B cell (primary cell): Measurements from ENCODE around the gene MYH7. TPM values are rescaled to one million over a fixed set of nuclear protein-coding genes. Genes with fewer than 3 reads are reported as not detected.

Experiments
- ATAC-seq: fragments of 200-7000 bp; cut with Tn5 transposase; one replicate; pipeline ENCODE4 v1.10.0; 2021; ENCODE audit warnings: low read depth, mild to moderate bottlenecking, moderate number of reproducible peaks, moderate library complexity
- CTCF ChIA-PET: fragments of 350-600 bp; sonication (Branson Sonifier 250); formaldehyde crosslinking; loops from one replicate; lab custom pipeline; 2021; ENCODE audit warnings: antibody characterized with exemption, inconsistent platforms; lab: Charles Lee
- POLR2A ChIA-PET: fragments of 350-600 bp; sonication (Branson Sonifier 250); formaldehyde crosslinking; loops from one replicate; lab custom pipeline; 2021; ENCODE audit warnings: antibody characterized with exemption; lab: Charles Lee
- DNase-seq: peaks from one replicate; pipeline ENCODE4 v3.0.0; 2013
- H2AFZ ChIP-seq: 2 replicates; pipeline ENCODE4 v1.6.1; 2012; ENCODE audit warnings: mild to moderate bottlenecking, low read depth, low read length; ENCODE audit not compliant: insufficient read depth, poor library complexity, severe bottlenecking
- H3K27ac ChIP-seq, 2 donors: 1 replicate in 1 of 2; 2 replicates in 1 of 2; pipeline ENCODE4 v1.5.1; 2012 to 2013; ENCODE audit warnings: low read length in 2 of 2, mild to moderate bottlenecking in 2 of 2, moderate library complexity in 1 of 2
- H3K27me3 ChIP-seq, 4 experiments: fragments of 200-600 bp in 1 of 4; sonication (generic) in 1 of 4; replicated peaks in 1 of 4; 1 replicate in 2 of 4; 2 replicates in 2 of 4; pipeline versions ENCODE4 v1.6.1 to v1.7.0; 2013 to 2016; ENCODE audit warnings: low read length in 3 of 4, mild to moderate bottlenecking in 2 of 4, mixed read lengths in 1 of 4, moderate library complexity in 1 of 4; ENCODE audit not compliant: insufficient read depth in 4 of 4, control insufficient read depth in 3 of 4; ENCODE audit errors: control extremely low read depth in 1 of 4
- H3K36me3 ChIP-seq, 2 experiments: replicated peaks in 1 of 2; 1 replicate in 1 of 2; 2 replicates in 1 of 2; pipeline versions ENCODE4 v1.6.1 to v1.7.1; 2013; ENCODE audit warnings: low read length in 1 of 2; ENCODE audit not compliant: insufficient read depth in 2 of 2, control insufficient read depth in 1 of 2; ENCODE audit errors: control extremely low read depth in 1 of 2, extremely low read depth in 1 of 2
- H3K4me1 ChIP-seq, 2 donors: fragments of 200-600 bp in 1 of 2; sonication (generic) in 1 of 2; 1 replicate in 1 of 2; 2 replicates in 1 of 2; pipeline versions ENCODE4 v1.5.1 to v1.6.1; 2013 to 2017; ENCODE audit warnings: low read length in 2 of 2; ENCODE audit not compliant: control insufficient read depth in 2 of 2, insufficient read depth in 2 of 2
- H3K4me2 ChIP-seq: replicated peaks from 2 replicates; pipeline ENCODE3; 2012; ENCODE audit warnings: mild to moderate bottlenecking, low read depth, low read length; ENCODE audit not compliant: poor library complexity, severe bottlenecking
- H3K4me3 ChIP-seq, 5 experiments: fragments of 200-600 bp in 1 of 5; sonication (generic) in 1 of 5; 1 replicate in 3 of 5; 2 replicates in 2 of 5; pipeline versions ENCODE4 v1.5.1 to v1.7.0; 2011 to 2016; ENCODE audit warnings: low read length in 4 of 5, mild to moderate bottlenecking in 4 of 5, low read depth in 2 of 5, control low read depth in 1 of 5, moderate library complexity in 1 of 5; ENCODE audit not compliant: insufficient read depth in 1 of 5; ENCODE audit errors: control extremely low read depth in 1 of 5, extremely low read depth in 1 of 5
- H3K79me2 ChIP-seq: fragments of 200-600 bp; sonication (generic); one replicate; pipeline ENCODE4 v1.6.0; 2016; ENCODE audit warnings: low read length; ENCODE audit not compliant: control insufficient read depth, insufficient read depth
- H3K9ac ChIP-seq: fragments of 200-600 bp; sonication (generic); 2 replicates; pipeline ENCODE4 v1.6.1; 2017; ENCODE audit warnings: mild to moderate bottlenecking, low read length, moderate library complexity
- H3K9me3 ChIP-seq, 3 donors: one replicate each; pipeline versions ENCODE4 v1.6.1 to v1.7.1; 2013; ENCODE audit warnings: low read length in 2 of 3; ENCODE audit not compliant: control insufficient read depth in 2 of 3, insufficient read depth in 1 of 3; ENCODE audit errors: control extremely low read depth in 1 of 3
- H4K20me1 ChIP-seq: 2 replicates; pipeline ENCODE4 v1.6.0; 2012; ENCODE audit warnings: mild to moderate bottlenecking, low read length; ENCODE audit not compliant: insufficient read depth, control insufficient read depth, poor library complexity, severe bottlenecking
- H3K27ac Mint-ChIP-seq: one replicate; pipeline ENCODE4 v1.8.0; 2021; ENCODE audit warnings: mixed read lengths
- H3K27me3 Mint-ChIP-seq: one replicate; pipeline ENCODE4 v1.8.0; 2021; ENCODE audit warnings: mixed read lengths
- H3K4me1 Mint-ChIP-seq: one replicate; pipeline ENCODE4 v1.8.0; 2021; ENCODE audit warnings: mixed read lengths
- H3K4me3 Mint-ChIP-seq: one replicate; pipeline ENCODE4 v1.8.0; 2021; ENCODE audit warnings: mixed read lengths
- H3K9me3 Mint-ChIP-seq: one replicate; pipeline ENCODE4 v1.8.0; 2022; ENCODE audit warnings: mixed read lengths; ENCODE audit not compliant: insufficient read depth
- CTCF ChIP-seq: fragments of 200-600 bp; IDR thresholded peaks from one replicate; pipeline ENCODE4 v1.8.0; 2022; ENCODE audit warnings: antibody characterized with exemption, mild to moderate bottlenecking
- EZH2 ChIP-seq: IDR thresholded peaks from 2 replicates; pipeline ENCODE4 v1.6.1; 2012; ENCODE audit warnings: borderline replicate concordance, low read depth, mild to moderate bottlenecking, moderate library complexity, low read length; ENCODE audit not compliant: insufficient read depth, poor library complexity, severe bottlenecking
- WGBS: methylation state at CpG from one replicate; pipeline ENCODE4 v1.1.5; 2013; ENCODE audit warnings: missing lambda C conversion rate; ENCODE audit not compliant: insufficient coverage; 5-methylcytosine and 5-hydroxymethylcytosine counted together
- intact Hi-C: fragments of 100-400 bp; cut with micrococcal nuclease; formaldehyde crosslinking; loops from one replicate; pipeline ENCODE4 v1.10.0; 2022
- polyA plus RNA-seq: library from polyadenylated mRNA; depleted of rRNA; stranded (reverse); fragments of >200 nt; gene quantifications from 2 replicates; pipeline ENCODE4 v1.2.3, GENCODE V29; 2012
- total RNA-seq, 2 donors: library from RNA; stranded (reverse); fragments of 120-200 nt in 1 of 2; gene quantifications; 1 replicate in 1 of 2; 2 replicates in 1 of 2; pipeline versions ENCODE4 v1.2.3 to v1.2.4, GENCODE V29; 2013 to 2022

Gene MYH7
- total and polyA plus RNA-seq, 2 donors (not counting 1 experiment from before 2014, with no cell fraction given) = not detected

GRCh38 chr14:23443411-23443812 lies 8.0 kb upstream of the MYH7 start:
- Histone ChIP-seq H3K4me3 (no peak overlapping the region), H3K9ac (no peak overlapping the region), H3K9me3 (no peaks in the 10 kb centered on the region), H2AFZ (no peak overlapping the region), H3K79me2 (no peaks in the 10 kb centered on the region), H3K36me3 (no peaks in the 10 kb centered on the region), H3K4me2 (no peak overlapping the region), H3K4me1 (no peaks in the 10 kb centered on the region), H4K20me1 (no peaks in the 10 kb centered on the region), H3K27me3 (peaks cover 0 to 4% (median 1%) of the 10 kb centered on the region in 4 experiments), H3K27ac (no peak overlapping the region)
- H3K27ac Mint-ChIP-seq = no peak overlapping the region
- no peaks in the 10 kb centered on the region for H3K4me1 Mint-ChIP-seq
- peaks cover 32% of the 10 kb centered on the region for H3K27me3 Mint-ChIP-seq
- H3K4me3 Mint-ChIP-seq = no peak overlapping the region
- H3K9me3 Mint-ChIP-seq = no peaks in the 10 kb centered on the region
- ChIA-PET CTCF (interaction anchor here (0.9 kb wide), 1 partner anchor 64 kb away, joined by 3 read pairs; no protein-coding TSS in a partner anchor), POLR2A (no interaction called here)
- intact Hi-C loops = no loop called here
- TF ChIP-seq CTCF = no peak
- TF ChIP-seq EZH2 = no peak
- 83% methylated on average over 5 of the region's 11 CpGs for WGBS
- ATAC-seq (no peak), DNase-seq (no peak)

DNA sequence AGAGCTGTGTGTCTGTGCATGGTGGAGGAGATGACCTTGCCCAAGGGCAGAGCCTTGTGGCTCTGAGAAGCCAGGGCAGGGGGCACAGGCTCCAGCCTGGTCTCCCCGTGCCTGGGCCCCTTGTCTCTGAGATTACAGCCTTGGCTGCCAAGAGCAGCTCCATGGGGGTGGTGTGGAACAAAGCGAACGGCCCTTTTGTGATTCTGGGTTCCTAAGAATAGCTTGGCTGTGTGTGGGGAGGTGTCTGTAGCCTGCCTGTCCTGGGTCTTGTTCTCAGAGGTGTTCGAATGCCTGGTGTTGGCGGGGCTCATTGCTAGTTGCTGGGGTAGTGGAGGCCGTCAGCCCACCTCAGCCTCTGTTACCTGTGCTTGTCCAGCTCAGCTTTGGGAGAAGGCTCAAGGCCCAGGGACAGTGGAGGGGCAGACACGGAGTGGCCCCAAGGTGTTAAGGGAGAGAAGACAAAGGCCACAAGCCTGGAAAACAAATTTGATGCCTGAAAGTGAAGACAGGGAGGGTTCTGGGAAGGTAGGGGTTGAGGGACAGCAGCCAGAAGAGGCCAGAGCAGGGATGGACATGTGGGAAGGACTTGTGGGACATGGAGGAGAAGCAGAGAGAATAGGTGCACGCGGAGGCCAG lies 7.4 kb upstream of the MYH7 start:
- Mint-ChIP-seq H3K4me3 (no peak overlapping the region), H3K27me3 (peaks cover 33% of the 10 kb centered on the region), H3K4me1 (no peaks in the 10 kb centered on the region), H3K9me3 (no peaks in the 10 kb centered on the region), H3K27ac (no peak overlapping the region)
- no peaks in the 10 kb centered on the region for H3K9me3 ChIP-seq
- intact Hi-C loops = no loop called here
- no peak overlapping the region for H3K4me3 ChIP-seq
- DNase-seq (no peak), ATAC-seq (no peak)
- no peak overlapping the region for H3K9ac ChIP-seq
- TF ChIP-seq EZH2 (no peak), CTCF (no peak)
- H3K4me1 ChIP-seq = no peaks in the 10 kb centered on the region
- no peak overlapping the region for H2AFZ ChIP-seq
- ChIA-PET POLR2A (no interaction called here), CTCF (no interaction called here)
- H3K4me2 ChIP-seq = no peak overlapping the region
- H3K36me3 ChIP-seq = no peaks in the 10 kb centered on the region
- 85% methylated on average over 9 of the region's 9 CpGs for WGBS
- no peak overlapping the region for H3K27ac ChIP-seq
- H3K79me2 ChIP-seq = no peaks in the 10 kb centered on the region
- peaks cover 0 to 4% (median 1%) of the 10 kb centered on the region in 4 experiments for H3K27me3 ChIP-seq
- no peaks in the 10 kb centered on the region for H4K20me1 ChIP-seq
